GM12878 (cell line): ENCODE results near the gene MAP4K4. TPM values are rescaled to one million over a fixed set of nuclear protein-coding genes. Genes with fewer than 3 reads are reported as not detected.

Experiments used
- ATAC-seq: fragments of 200-7000 bp; cut with Tn5 transposase; 3 replicates; pipeline ENCODE4 v1.9.1; 2020; ENCODE audit warnings: mild to moderate bottlenecking, moderate library complexity
- BruUV-seq: library from RNA; stranded (reverse); fragments of 400-500 nt; replicated peaks from 2 replicates; lab custom pipeline; 2021; lab: Mats Ljungman, UMichigan
- CTCF ChIA-PET: fragments of 300-600 bp; sonication (Branson Sonifier 250); formaldehyde crosslinking; extraction: SDS; loops from one replicate; lab custom pipeline; 2021; ENCODE audit warnings: inconsistent platforms; lab: Yijun Ruan, JAX
- POLR2A ChIA-PET: fragments of 350-600 bp; formaldehyde crosslinking; extraction: SDS; loops from one replicate; lab custom pipeline; 2021; ENCODE audit warnings: inconsistent platforms; lab: Charles Lee
- RAD21 ChIA-PET: fragments of 300-600 bp; sonication (Branson Sonifier 250); formaldehyde crosslinking; loops from one replicate; lab custom pipeline; 2023; ENCODE audit warnings: antibody characterized with exemption; ENCODE audit not compliant: unreplicated experiment; lab: Charles Lee
- SMC1A ChIA-PET: fragments of 300-600 bp; sonication (Branson Sonifier 250); formaldehyde crosslinking; loops from one replicate; lab custom pipeline; 2023; ENCODE audit not compliant: unreplicated experiment, uncharacterized antibody; lab: Charles Lee
- DNase-seq: peaks from one replicate; pipeline ENCODE4 v3.0.0-alpha.2; 2011; ENCODE audit warnings: low read depth, low spot score
- FAIRE-seq: peaks from 3 replicates; lab custom pipeline; 2011; peaks lifted over from hg19 to GRCh38; lab: Jason Lieb, UNC
- H2AFZ ChIP-seq: 2 replicates; pipeline ENCODE4 v1.6.0; 2011; ENCODE audit warnings: low read depth, low read length, control low read depth; ENCODE audit not compliant: control insufficient read depth
- H3K27ac ChIP-seq: 2 replicates; pipeline ENCODE4 v1.5.1; 2011; ENCODE audit warnings: control low read depth; ENCODE audit not compliant: control insufficient read depth, insufficient read depth
- H3K27me3 ChIP-seq, 2 experiments: replicated peaks in 1 of 2; 2 replicates each; pipeline versions ENCODE4 v1.6.0 to v1.6.1; 2011; ENCODE audit warnings: low read length in 1 of 2; ENCODE audit not compliant: control insufficient read depth in 2 of 2, insufficient read depth in 2 of 2
- H3K36me3 ChIP-seq, 2 experiments: 2 replicates each; pipeline ENCODE4 v1.5.1; 2011; ENCODE audit warnings: low read length in 1 of 2; ENCODE audit not compliant: control insufficient read depth in 2 of 2, insufficient read depth in 2 of 2
- H3K4me1 ChIP-seq: 2 replicates; pipeline ENCODE4 v1.6.1; 2011; ENCODE audit warnings: mild to moderate bottlenecking, low read length, moderate library complexity, mixed read lengths; ENCODE audit not compliant: control insufficient read depth, insufficient read depth
- H3K4me2 ChIP-seq: 2 replicates; pipeline ENCODE4 v1.6.0; 2011; ENCODE audit warnings: control low read depth; ENCODE audit not compliant: control insufficient read depth, insufficient read depth
- H3K4me3 ChIP-seq: fragments of 200-600 bp; sonication (generic); 2 replicates; pipeline ENCODE4 v1.5.1; 2016
- H3K79me2 ChIP-seq: 2 replicates; pipeline ENCODE4 v1.6.0; 2011; ENCODE audit warnings: low read length; ENCODE audit not compliant: control insufficient read depth, insufficient read depth
- H3K9ac ChIP-seq: 2 replicates; pipeline ENCODE4 v1.8.0; 2011; ENCODE audit warnings: low read length, control low read depth, mixed read lengths; ENCODE audit not compliant: control insufficient read depth, insufficient read depth
- H3K9me3 ChIP-seq: replicated peaks from 3 replicates; pipeline ENCODE4 v1.5.1; 2011; ENCODE audit warnings: mild to moderate bottlenecking, low read length; ENCODE audit not compliant: control insufficient read depth, insufficient read depth
- H4K20me1 ChIP-seq: 2 replicates; pipeline ENCODE4 v1.6.0; 2011; ENCODE audit not compliant: control insufficient read depth, insufficient read depth
- BCLAF1 ChIP-seq: fragments of 450-650 bp; IDR thresholded peaks from 2 replicates; pipeline ENCODE4 v1.6.1; 2017; ENCODE audit warnings: antibody characterized with exemption, mild to moderate bottlenecking, moderate library complexity
- E4F1 ChIP-seq: fragments of 450-650 bp; IDR thresholded peaks from 2 replicates; pipeline ENCODE4 v1.6.1; 2018; ENCODE audit warnings: borderline replicate concordance, mild to moderate bottlenecking; ENCODE audit not compliant: partially characterized antibody
- KDM1A ChIP-seq: fragments of 200-600 bp; sonication (generic); IDR thresholded peaks from 2 replicates; pipeline ENCODE4 v1.6.1; 2016; ENCODE audit warnings: borderline replicate concordance
- NFIC ChIP-seq: IDR thresholded peaks from 2 replicates; pipeline ENCODE4 v1.6.1; 2012; ENCODE audit warnings: low read depth, mild to moderate bottlenecking, inconsistent platforms, low read length, moderate library complexity
- NR2C2 ChIP-seq: IDR thresholded peaks from 2 replicates; pipeline ENCODE4 v1.6.1; 2011; ENCODE audit warnings: borderline replicate concordance, low read depth; ENCODE audit not compliant: control insufficient read depth, insufficient read length
- NRF1 ChIP-seq: conservative IDR thresholded peaks from 2 replicates; pipeline ENCODE4 v1.6.1; 2011; ENCODE audit warnings: mild to moderate bottlenecking, low read depth, low read length, improper control_type of control experiment
- PAX5 ChIP-seq: IDR thresholded peaks from 2 replicates; pipeline ENCODE4 v1.6.1; 2011; ENCODE audit warnings: low read depth, low read length, borderline replicate concordance
- SMAD5 ChIP-seq: IDR thresholded peaks from 2 replicates; pipeline ENCODE4 v1.6.1; 2016; ENCODE audit warnings: antibody characterized with exemption, low read depth
- YBX1 ChIP-seq: fragments of 450-650 bp; IDR thresholded peaks from 2 replicates; pipeline ENCODE4 v1.6.1; 2016; ENCODE audit warnings: antibody characterized with exemption
- ZBTB40 ChIP-seq: fragments of 450-650 bp; IDR thresholded peaks from 2 replicates; pipeline ENCODE4 v1.6.1; 2016; ENCODE audit warnings: mild to moderate bottlenecking, moderate library complexity, borderline replicate concordance
- ZNF207 ChIP-seq: fragments of 450-650 bp; IDR thresholded peaks from 2 replicates; pipeline ENCODE4 v1.6.1; 2014; ENCODE audit warnings: antibody characterized with exemption, mild to moderate bottlenecking, borderline replicate concordance
- WGBS: methylation state at CpG from one replicate; pipeline ENCODE4 v1.1.6; 2016; ENCODE audit warnings: low lambda C conversion rate; ENCODE audit not compliant: insufficient replicate concordance, insufficient coverage; ENCODE audit errors: missing lambda C conversion rate; 5-methylcytosine and 5-hydroxymethylcytosine counted together
- in situ Hi-C: fragments of 300-500 bp; cut with MboI; formaldehyde crosslinking; loops from 9 replicates; pipeline ENCODE4 v1.14.3; 2018; ENCODE audit warnings: mixed read lengths
- intact Hi-C: fragments of 100-400 bp; cut with micrococcal nuclease; formaldehyde crosslinking; loops from one replicate; pipeline ENCODE4 v1.14.2; 2022; ENCODE audit not compliant: unreplicated experiment
- polyA plus RNA-seq, 11 experiments: library from polyadenylated mRNA; depleted of rRNA in 4 of 11; unstranded in 6 of 11; stranded (reverse) in 5 of 11; fragments of >200 nt; fragmentation: Nextera tagmentation in 4 of 11; fragmentation: Illumina TruSeq in 1 of 11; extraction: Ambion mirVana in 4 of 11; extraction: Trizol in 1 of 11; gene quantifications; 1 replicate in 1 of 11; 2 replicates in 10 of 11; pipeline versions ENCODE4 v1.2.1 to v1.2.3, GENCODE V29; 2011 to 2016; ENCODE audit warnings: inconsistent platforms in 2 of 11, missing spikeins in 2 of 11, low read depth in 1 of 11
- total RNA-seq, 4 experiments: library from RNA; depleted of rRNA in 3 of 4; stranded (reverse); fragments of >200 nt in 3 of 4; fragmentation: Illumina TruSeq in 1 of 4; extraction: Trizol in 1 of 4; gene quantifications; 2 replicates each; pipeline versions ENCODE4 v1.2.1 to v1.2.3, GENCODE V29; 2013 to 2021

Gene MAP4K4
- total and polyA plus RNA-seq, 10 of the 15 experiments (the other 5 are each of a cell fraction or from before 2014, with no cell fraction given): 1.9 to 50.4 (median 9.7) TPM

- Histone ChIP-seq H3K27me3 (peaks cover 0 to 10% of the 10 kb centered on the region in 2 experiments; a peak in 2 of 4 replicates), H3K4me2 (no peak overlapping the region), H3K4me3 (no peak overlapping the region), H3K4me1 (no peaks in the 10 kb centered on the region), H3K79me2 (no peaks in the 10 kb centered on the region), H3K36me3 (no peaks in the 10 kb centered on the region), H2AFZ (no peak overlapping the region), H3K9me3 (no peaks in the 10 kb centered on the region), H4K20me1 (no peaks in the 10 kb centered on the region), H3K27ac (no peak overlapping the region), H3K9ac (no peak overlapping the region)
- FAIRE-seq: no peak
- 28% methylated on average over 5 of the region's 5 CpGs for WGBS
- ChIA-PET RAD21 (no interaction called here), SMC1A (interaction anchor here (1.1 to 2.1 kb wide), 3 partner anchors 12 to 18 kb away, joined by 4 to 6 read pairs (median 6); no protein-coding TSS in a partner anchor), CTCF (interaction anchor here (1.4 kb wide), 1 partner anchor 12 kb away, joined by 7 read pairs; no protein-coding TSS in a partner anchor), POLR2A (interaction anchor here (0.7 kb wide), 1 partner anchor 121 kb away, joined by 4 read pairs; no protein-coding TSS in a partner anchor)
- BruUV-seq: no TSS peak
- in situ Hi-C loops: no loop called here
- intact Hi-C loops: no loop called here
- no peak for ATAC-seq
- no peak for DNase-seq
- TF ChIP-seq NFIC (no peak), ZNF207 (no peak), KDM1A (no peak), NRF1 (no peak), ZBTB40 (no peak), SMAD5 (no peak), E4F1 (no peak), BCLAF1 (no peak), NR2C2 (no peak), YBX1 (no peak), PAX5 (no peak)
These were observed 9.2 kb upstream of the MAP4K4 start for GRCh38 chr2:101688261-101688660.
